Stimulated activated CD4-positive, alpha-beta T cell treated with anti-CD3 and anti-CD28 coated beads, Interleukin-12 subunit alpha, Interleukin-12 subunit beta, amount 100 ng/mL, for 4 hours (primary cell): ENCODE data around the gene DET1.
"Not testable (repeated sequence)": the region's sequence is repeated elsewhere in the genome, so short reads cannot be mapped to it uniquely, and the experiment has no call there.

Experiments used
- DNase-seq: peaks from one replicate; pipeline ENCODE4 v3.0.0-alpha.2; 2020

The DET1 gene

GRCh38 chr15:88491158-88491557 is 55.3 kb downstream of the DET1 start:
- DNase-seq: no peak

- DNase-seq: no peak
Observed at GRCh38 chr15:88490036-88490435, 56.4 kb downstream of the DET1 start.

GRCh38 chr15:88489321-88489720 is 57.2 kb downstream of the DET1 start:
- no peak for DNase-seq

- no peak for DNase-seq
Observed at GRCh38 chr15:88487796-88488523, 58.5 kb downstream of the DET1 start.

GRCh38 chr15:88487178-88487795 is 59.2 kb downstream of the DET1 start:
- no peak for DNase-seq

GRCh38 chr15:88484682-88485331 is 61.7 kb downstream of the DET1 start:
- no peak for DNase-seq

GRCh38 chr15:88482263-88482662 is 64.2 kb downstream of the DET1 start:
- DNase-seq: no peak

GRCh38 chr15:88480981-88481380 is 65.5 kb downstream of the DET1 start:
- no peak for DNase-seq

GRCh38 chr15:88479169-88479568 is 67.3 kb downstream of the DET1 start:
- no peak for DNase-seq

- no peak for DNase-seq
Observed at GRCh38 chr15:88477904-88478303, 68.6 kb downstream of the DET1 start.

GRCh38 chr15:88477126-88477525 is 69.4 kb downstream of the DET1 start:
- DNase-seq: no peak

GRCh38 chr15:88476635-88477060 is 69.8 kb downstream of the DET1 start:
- no peak for DNase-seq

- not testable (repeated sequence) for DNase-seq
Observed at GRCh38 chr15:88473661-88474293, 72.7 kb downstream of the DET1 start.

- no peak for DNase-seq
Observed at GRCh38 chr15:88472225-88472624, 74.3 kb downstream of the DET1 start.

GRCh38 chr15:88470625-88471372 is 75.7 kb downstream of the DET1 start:
- no peak for DNase-seq

GRCh38 chr15:88469321-88469720 is 77.2 kb downstream of the DET1 start:
- DNase-seq: no peak

GRCh38 chr15:88468721-88469120 is 77.8 kb downstream of the DET1 start:
- not testable (repeated sequence) for DNase-seq

GRCh38 chr15:88467935-88468528 is 78.4 kb downstream of the DET1 start:
- DNase-seq: no peak

- DNase-seq: peak; percentile 92
Observed at GRCh38 chr15:88467073-88467934, 79.2 kb downstream of the DET1 start, which contains the start of the genes MRPL46 and MRPS11. MRPL46 (minus strand) TSS chr15:88467388; CDS start chr15:88467377, 11 bp downstream. MRPS11 (plus strand) TSS chr15:88467708; CDS start chr15:88467718, 10 bp downstream.

- DNase-seq: no peak
Observed at GRCh38 chr15:88465633-88466224, 80.8 kb downstream of the DET1 start.
